Karpas-422 (cell line): ENCODE results near the gene CALHM3. TPM values are rescaled to one million over a fixed set of nuclear protein-coding genes. Genes with fewer than 3 reads are reported as not detected.

Source experiments
- DNase-seq: peaks from one replicate; pipeline ENCODE4 v3.0.0-alpha.2; 2015
- H2AFZ ChIP-seq: fragments of 200-600 bp; sonication (generic); 2 replicates; pipeline ENCODE4 v1.6.1; 2014; ENCODE audit warnings: antibody characterized with exemption, low read length, mixed read lengths
- H3K27ac ChIP-seq: fragments of 200-600 bp; sonication (generic); 2 replicates; pipeline ENCODE4 v1.5.1; 2014; ENCODE audit warnings: mild to moderate bottlenecking, low read length, moderate library complexity
- H3K27me3 ChIP-seq: fragments of 200-600 bp; sonication (generic); 2 replicates; pipeline ENCODE4 v1.6.1; 2014; ENCODE audit warnings: low read length, mixed read lengths
- H3K36me3 ChIP-seq: fragments of 200-600 bp; sonication (generic); 2 replicates; pipeline ENCODE4 v1.6.1; 2014; ENCODE audit warnings: low read length, mixed read lengths; ENCODE audit not compliant: insufficient read depth
- H3K4me1 ChIP-seq: fragments of 200-600 bp; sonication (generic); 2 replicates; pipeline ENCODE4 v1.6.1; 2014; ENCODE audit warnings: mild to moderate bottlenecking, low read length, mixed read lengths
- H3K4me2 ChIP-seq: fragments of 200-600 bp; sonication (generic); 2 replicates; pipeline ENCODE4 v1.6.1; 2014; ENCODE audit warnings: low read length, low read depth, mild to moderate bottlenecking; ENCODE audit not compliant: poor library complexity, severe bottlenecking
- H3K4me3 ChIP-seq: fragments of 200-600 bp; sonication (generic); 2 replicates; pipeline ENCODE4 v1.5.1; 2014; ENCODE audit warnings: mild to moderate bottlenecking, antibody characterized with exemption, low read length, mixed read lengths
- H3K79me2 ChIP-seq: fragments of 200-600 bp; sonication (generic); 2 replicates; pipeline ENCODE4 v1.6.1; 2014; ENCODE audit warnings: mild to moderate bottlenecking, low read length, mixed read lengths
- H3K9ac ChIP-seq: fragments of 200-600 bp; sonication (generic); 2 replicates; pipeline ENCODE4 v1.6.0; 2014; ENCODE audit warnings: low read length
- H3K9me2 ChIP-seq: fragments of 200-600 bp; sonication (generic), shearing (Covaris generic); replicated peaks from 2 replicates; pipeline ENCODE4 v1.6.0; 2014; ENCODE audit warnings: mild to moderate bottlenecking, low read length, moderate library complexity; ENCODE audit not compliant: insufficient read depth
- H3K9me3 ChIP-seq: fragments of 300-700, 200-600 bp; sonication (generic); 2 replicates; pipeline ENCODE4 v1.6.1; 2014; ENCODE audit warnings: low read length, mixed read lengths
- H4K20me1 ChIP-seq: fragments of 200-600 bp; sonication (generic); 2 replicates; pipeline ENCODE4 v1.6.1; 2014; ENCODE audit warnings: mild to moderate bottlenecking, antibody characterized with exemption, low read length, low read depth; ENCODE audit not compliant: insufficient read depth
- total RNA-seq: library from RNA; depleted of rRNA; stranded (reverse); fragments of >200 nt; shearing (Covaris generic); gene quantifications from 2 replicates; pipeline ENCODE4 v1.2.3, GENCODE V29; 2014; ENCODE audit warnings: low replicate concordance

The CALHM3 gene
- total RNA-seq, 1 experiment from 2014 or later: 0.30 TPM

DNA sequence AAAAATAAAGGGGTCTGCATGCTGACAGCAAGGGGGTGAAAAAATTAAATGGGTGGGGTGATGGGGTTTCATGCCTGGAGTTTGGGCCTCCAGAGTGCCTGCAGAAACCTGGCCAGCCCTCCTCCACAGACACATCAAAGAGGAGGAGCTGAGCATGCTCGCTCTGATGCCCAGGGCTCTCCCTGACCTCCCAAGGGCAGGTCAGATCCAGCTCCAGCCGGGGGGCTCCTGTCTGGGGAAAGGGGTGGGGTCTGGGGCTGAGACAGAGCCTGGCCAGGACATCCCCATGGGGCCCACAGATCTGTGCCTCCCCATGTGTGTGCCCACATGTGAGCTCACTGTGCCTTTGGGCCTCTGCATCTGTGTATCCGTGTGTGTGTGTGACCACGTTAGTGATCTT is 19.4 kb downstream of the CALHM3 start:
- Histone ChIP-seq H3K36me3 (no peaks in the 10 kb centered on the region), H3K4me1 (peaks cover 46% of the 10 kb centered on the region), H3K4me3 (no peak overlapping the region), H3K79me2 (no peaks in the 10 kb centered on the region), H3K9me3 (no peaks in the 10 kb centered on the region), H3K9ac (peak overlapping the region; percentile 56), H3K27me3 (no peaks in the 10 kb centered on the region), H3K4me2 (no peak overlapping the region), H3K27ac (no peak overlapping the region), H4K20me1 (no peaks in the 10 kb centered on the region), H3K9me2 (no peaks in the 10 kb centered on the region), H2AFZ (no peak overlapping the region)
- no peak for DNase-seq

DNA sequence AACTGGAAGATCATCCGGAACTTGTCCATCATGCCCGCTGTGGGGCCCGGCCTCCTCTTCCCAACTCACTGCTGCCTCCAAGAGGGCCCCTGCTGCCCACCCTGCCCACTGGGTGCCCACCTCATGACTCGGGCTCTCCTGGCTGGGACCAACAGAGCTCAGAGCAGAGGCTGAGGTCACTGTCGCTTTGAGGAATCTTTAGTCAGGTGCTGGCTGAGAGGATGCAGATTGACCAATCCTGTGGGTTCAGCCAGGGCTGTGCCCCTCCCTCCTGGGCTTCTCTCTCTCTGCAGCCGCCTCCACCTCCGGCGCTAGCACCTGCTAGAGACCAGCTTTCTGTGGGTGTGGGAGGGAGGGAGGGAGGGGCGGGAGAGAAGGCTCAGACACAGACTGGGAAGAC is 20.3 kb downstream of the CALHM3 start, which contains the start of gene CALHM1:
Gene CALHM1, minus strand, starts transcription at position 181 of the 400 bp plus-strand sequence. Its CDS starts 149 bp downstream, at position 32.
- Histone ChIP-seq H3K4me1 (peaks cover 38% of the 10 kb centered on the region), H3K27me3 (no peaks in the 10 kb centered on the region), H4K20me1 (no peaks in the 10 kb centered on the region), H3K4me2 (peak within 1 kb of the TSS; percentile 27), H3K27ac (peak within 1 kb of the TSS; percentile 73), H3K9me3 (no peaks in the 10 kb centered on the region), H2AFZ (no peak within 1 kb of the TSS), H3K4me3 (peak within 1 kb of the TSS; percentile 30; the same call in 1 of the 2 replicates), H3K36me3 (no peaks in the 10 kb centered on the region), H3K9ac (peak within 1 kb of the TSS; percentile 56), H3K79me2 (no peaks in the 10 kb centered on the region), H3K9me2 (no peaks in the 10 kb centered on the region)
- peak; percentile 74 for DNase-seq

DNA sequence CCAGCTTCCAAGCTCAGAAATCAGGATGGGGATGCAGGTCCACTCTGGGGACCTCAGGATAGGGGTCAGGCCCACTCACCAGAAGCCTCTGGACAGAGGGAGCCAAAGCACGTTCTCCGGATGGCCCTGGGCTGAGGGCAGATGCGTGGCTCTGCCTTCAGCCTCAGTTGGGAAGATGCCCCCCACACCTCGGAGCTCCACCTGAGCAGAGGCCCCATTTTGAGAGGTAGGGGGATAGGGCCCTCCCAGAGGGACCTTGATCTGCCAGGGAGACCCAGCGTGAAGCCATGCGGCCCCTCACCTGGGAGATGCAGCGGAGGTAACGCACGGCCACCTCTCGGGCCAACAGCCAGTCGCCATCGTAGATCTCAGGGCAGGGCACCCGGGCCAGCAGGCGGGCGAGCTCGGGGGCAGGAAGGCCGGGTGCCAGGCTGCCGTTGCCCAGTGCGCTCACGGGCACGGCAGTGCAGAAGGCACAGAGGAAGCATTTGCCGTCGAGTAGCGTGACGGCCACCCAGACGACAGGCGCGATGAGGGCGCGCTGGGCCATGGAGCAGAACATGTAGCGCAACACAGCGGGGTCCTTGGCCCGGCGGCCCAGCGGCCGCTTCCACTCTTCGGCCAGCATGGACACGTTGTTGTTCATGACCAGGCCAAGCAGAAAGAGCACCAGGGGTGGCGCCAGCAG is 21.0 kb downstream of the CALHM3 start:
- no peaks in the 10 kb centered on the region for H3K27me3 ChIP-seq
- no peak for DNase-seq

DNA sequence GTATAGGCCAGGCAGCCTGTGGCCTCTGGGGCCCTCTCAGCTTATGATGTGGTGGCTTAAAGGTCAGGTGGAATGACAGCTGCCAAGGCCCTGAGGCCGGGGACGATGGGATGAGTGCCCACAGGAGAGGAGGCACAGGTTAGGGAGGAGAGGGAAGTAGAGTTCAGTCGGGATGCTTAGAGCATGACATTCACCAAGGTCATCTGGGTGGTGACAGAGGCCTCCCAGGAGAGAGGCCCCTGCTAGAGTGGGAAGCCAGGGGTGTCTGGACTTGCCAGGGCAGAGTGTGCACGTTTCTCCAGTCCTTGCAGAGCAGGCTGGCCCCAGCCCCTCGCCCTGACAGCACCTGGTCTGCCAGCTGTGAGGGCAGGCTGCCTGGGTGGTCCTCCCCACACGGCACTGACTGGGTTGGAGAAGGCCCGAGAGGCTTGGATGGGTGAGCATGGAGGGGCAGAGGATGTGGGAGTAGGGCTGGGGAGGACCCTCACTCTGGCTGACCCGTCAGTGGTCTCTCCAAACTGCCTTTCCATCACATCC is 21.8 kb downstream of the CALHM3 start:
- no peaks in the 10 kb centered on the region for H3K79me2 ChIP-seq
- no peaks in the 10 kb centered on the region for H3K9me3 ChIP-seq
- peak overlapping the region; percentile 26 for H3K4me2 ChIP-seq
- peak overlapping the region; percentile 44 for H3K9ac ChIP-seq
- no peaks in the 10 kb centered on the region for H3K36me3 ChIP-seq
- H3K27me3 ChIP-seq: no peaks in the 10 kb centered on the region
- no peaks in the 10 kb centered on the region for H4K20me1 ChIP-seq
- no peak overlapping the region; the same call in 1 of the 2 replicates for H3K4me3 ChIP-seq
- peaks cover 38% of the 10 kb centered on the region for H3K4me1 ChIP-seq
- H2AFZ ChIP-seq: no peak overlapping the region
- peak overlapping the region; percentile 73 for H3K27ac ChIP-seq
- DNase-seq: no peak
- no peaks in the 10 kb centered on the region for H3K9me2 ChIP-seq

More for the DNA sequence above, 21.0 kb downstream of the CALHM3 start:
- no peaks in the 10 kb centered on the region for H3K9me3 ChIP-seq
- H3K4me1 ChIP-seq: peaks cover 38% of the 10 kb centered on the region
- H2AFZ ChIP-seq: no peak overlapping the region
- peak overlapping the region; percentile 44 for H3K9ac ChIP-seq
- peak overlapping the region; percentile 26 for H3K4me2 ChIP-seq
- H3K27ac ChIP-seq: peak overlapping the region; percentile 73
- H3K9me2 ChIP-seq: no peaks in the 10 kb centered on the region
- H4K20me1 ChIP-seq: no peaks in the 10 kb centered on the region
- no peaks in the 10 kb centered on the region for H3K79me2 ChIP-seq
- H3K4me3 ChIP-seq: no peak overlapping the region; the same call in 1 of the 2 replicates
- no peaks in the 10 kb centered on the region for H3K36me3 ChIP-seq

DNA sequence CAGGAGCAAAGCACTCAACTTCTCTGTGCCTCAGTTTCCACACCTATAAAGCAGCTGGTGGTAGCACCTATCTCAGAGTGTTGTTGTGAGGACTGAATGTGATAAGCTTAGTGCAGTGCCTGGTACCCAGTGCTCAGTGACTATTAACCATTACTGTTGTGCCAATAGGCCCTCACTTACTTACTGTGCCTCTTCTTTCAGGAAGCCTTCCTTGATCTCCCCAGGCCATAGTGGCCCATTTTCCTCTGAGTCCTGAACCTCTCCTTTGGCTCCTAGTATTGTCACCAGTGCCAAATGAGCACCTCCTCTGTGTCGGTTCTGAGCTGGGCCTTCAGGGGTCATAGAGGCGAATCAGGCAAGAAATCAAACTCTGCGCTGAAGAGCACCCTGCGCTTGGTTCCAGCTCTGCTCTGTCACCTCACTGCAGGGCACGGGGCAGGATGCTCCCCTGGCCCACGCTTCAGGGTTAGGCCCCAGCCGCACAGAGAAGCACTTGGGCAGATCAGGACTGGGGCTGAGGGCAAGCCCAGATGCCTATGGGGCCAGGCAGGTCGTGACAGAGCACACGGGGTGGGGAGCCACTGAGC is 22.9 kb downstream of the CALHM3 start:
- Histone ChIP-seq H3K27ac (no peak overlapping the region), H3K27me3 (no peaks in the 10 kb centered on the region), H3K9me2 (no peaks in the 10 kb centered on the region), H3K9ac (no peak overlapping the region), H3K36me3 (no peaks in the 10 kb centered on the region), H3K4me1 (peaks cover 38% of the 10 kb centered on the region), H3K4me3 (no peak overlapping the region), H4K20me1 (no peaks in the 10 kb centered on the region), H3K4me2 (no peak overlapping the region), H3K79me2 (no peaks in the 10 kb centered on the region), H3K9me3 (no peaks in the 10 kb centered on the region), H2AFZ (no peak overlapping the region)
- DNase-seq: no peak

DNA sequence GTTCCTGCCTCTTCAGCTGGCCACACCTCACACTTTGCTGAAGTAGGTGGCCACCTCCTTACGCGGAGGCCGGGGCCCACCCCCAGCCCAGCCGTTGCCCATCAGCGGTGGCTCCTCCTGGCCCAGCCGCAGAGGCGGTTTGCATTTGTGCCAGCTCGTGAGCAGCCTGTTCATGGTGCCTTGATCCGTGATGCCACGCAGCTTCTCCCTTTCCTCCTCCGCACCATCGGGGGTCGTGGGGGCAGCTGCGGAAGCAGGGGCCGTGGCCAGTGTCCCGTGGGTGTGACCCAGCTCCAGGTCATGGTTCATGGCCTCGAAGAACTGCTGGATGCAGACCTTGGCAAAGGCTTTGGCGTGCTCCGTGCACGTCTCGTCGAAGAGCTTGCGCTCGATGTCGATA is 23.8 kb downstream of the CALHM3 start:
- no peaks in the 10 kb centered on the region for H3K27me3 ChIP-seq
- no peaks in the 10 kb centered on the region for H4K20me1 ChIP-seq
- peaks cover 36% of the 10 kb centered on the region for H3K4me1 ChIP-seq
- no peaks in the 10 kb centered on the region for H3K36me3 ChIP-seq
- H3K4me2 ChIP-seq: no peak overlapping the region
- no peak for DNase-seq
- no peaks in the 10 kb centered on the region for H3K9me2 ChIP-seq
- H3K27ac ChIP-seq: no peak overlapping the region
- H2AFZ ChIP-seq: no peak overlapping the region
- H3K9me3 ChIP-seq: no peaks in the 10 kb centered on the region
- H3K9ac ChIP-seq: no peak overlapping the region
- H3K79me2 ChIP-seq: no peaks in the 10 kb centered on the region
- H3K4me3 ChIP-seq: no peak overlapping the region

DNA sequence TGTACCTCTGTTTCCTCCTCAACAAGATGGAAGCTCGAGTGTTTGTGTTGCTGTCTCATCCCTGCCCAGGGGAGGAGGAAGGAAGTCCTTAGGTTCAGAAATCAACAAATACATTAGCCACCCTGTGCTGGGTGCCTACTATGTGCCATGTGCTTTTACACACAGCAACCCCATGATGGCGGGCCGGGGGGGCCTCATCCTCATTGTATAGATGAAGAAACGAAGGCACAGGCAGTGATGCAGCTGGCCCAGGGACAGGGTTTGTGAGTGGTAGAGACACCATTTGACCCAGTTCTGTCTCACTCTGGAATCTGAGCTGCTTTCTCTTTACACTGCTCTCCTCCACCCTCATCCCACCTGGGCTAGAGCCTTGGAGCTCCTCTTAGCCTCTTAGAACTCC is 25.0 kb downstream of the CALHM3 start:
- H3K4me1 ChIP-seq: peaks cover 24% of the 10 kb centered on the region
- H3K9me3 ChIP-seq: no peaks in the 10 kb centered on the region
- no peak overlapping the region for H3K4me2 ChIP-seq
- no peaks in the 10 kb centered on the region for H3K27me3 ChIP-seq
- no peaks in the 10 kb centered on the region for H3K9me2 ChIP-seq
- H3K36me3 ChIP-seq: no peaks in the 10 kb centered on the region
- no peaks in the 10 kb centered on the region for H3K79me2 ChIP-seq
- no peak overlapping the region for H3K4me3 ChIP-seq
- H3K9ac ChIP-seq: no peak overlapping the region
- no peak for DNase-seq
- H3K27ac ChIP-seq: no peak overlapping the region
- H2AFZ ChIP-seq: no peak overlapping the region
- no peaks in the 10 kb centered on the region for H4K20me1 ChIP-seq

DNA sequence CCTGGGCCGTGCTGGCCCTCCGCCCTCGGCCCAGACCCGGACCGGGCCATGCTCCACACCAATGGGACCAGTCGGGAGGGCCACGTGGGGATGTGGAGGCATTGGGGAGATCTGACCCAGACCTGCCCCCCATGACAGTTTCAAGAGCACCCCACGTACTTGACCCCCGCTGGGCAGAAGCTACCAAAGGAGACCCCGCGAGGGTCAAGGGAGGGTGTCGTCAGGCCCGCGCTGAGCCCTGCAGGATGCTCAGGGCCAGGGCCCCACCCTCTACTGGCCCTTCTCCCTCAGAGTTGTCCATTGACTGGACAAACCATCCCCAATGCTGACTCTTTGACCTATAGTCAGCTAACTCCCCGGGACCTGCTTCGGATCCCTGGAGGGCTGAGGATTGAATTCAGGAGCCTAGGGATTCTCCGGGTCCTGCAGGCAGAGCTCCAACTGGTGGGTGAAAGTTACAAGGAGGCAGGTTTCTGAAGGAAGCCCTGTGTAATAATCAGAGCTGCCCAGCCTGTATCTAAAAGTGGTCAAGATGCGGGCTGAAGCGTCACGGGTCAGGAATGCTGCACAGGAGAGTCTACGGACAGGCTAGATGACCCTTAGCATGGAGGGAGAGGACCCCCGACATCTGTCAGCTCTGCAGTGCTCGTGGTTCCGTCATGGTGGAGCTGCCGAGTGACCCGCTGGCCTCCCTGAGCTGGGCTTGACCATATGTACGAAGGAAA is 26.4 kb downstream of the CALHM3 start:
- no peaks in the 10 kb centered on the region for H3K79me2 ChIP-seq

More for the DNA sequence above, 26.4 kb downstream of the CALHM3 start:
- DNase-seq: no peak
- no peak overlapping the region for H3K4me3 ChIP-seq
- H3K9me3 ChIP-seq: no peaks in the 10 kb centered on the region
- no peak overlapping the region for H2AFZ ChIP-seq
- H3K9me2 ChIP-seq: no peaks in the 10 kb centered on the region
- no peak overlapping the region for H3K4me2 ChIP-seq
- no peaks in the 10 kb centered on the region for H3K36me3 ChIP-seq
- no peak overlapping the region for H3K27ac ChIP-seq
- no peaks in the 10 kb centered on the region for H3K27me3 ChIP-seq
- H3K9ac ChIP-seq: no peak overlapping the region
- peaks cover 11% of the 10 kb centered on the region for H3K4me1 ChIP-seq
- H4K20me1 ChIP-seq: no peaks in the 10 kb centered on the region
